ENCODE results near the gene FSIP2.
A peak's percentile ranks its signal among the peaks of the same experiment; 100 is the strongest.
"Not testable (repeated sequence)": the region's sequence is repeated elsewhere in the genome, so short reads cannot be mapped to it uniquely, and the experiment has no call there.

FSIP2 gene

DNA sequence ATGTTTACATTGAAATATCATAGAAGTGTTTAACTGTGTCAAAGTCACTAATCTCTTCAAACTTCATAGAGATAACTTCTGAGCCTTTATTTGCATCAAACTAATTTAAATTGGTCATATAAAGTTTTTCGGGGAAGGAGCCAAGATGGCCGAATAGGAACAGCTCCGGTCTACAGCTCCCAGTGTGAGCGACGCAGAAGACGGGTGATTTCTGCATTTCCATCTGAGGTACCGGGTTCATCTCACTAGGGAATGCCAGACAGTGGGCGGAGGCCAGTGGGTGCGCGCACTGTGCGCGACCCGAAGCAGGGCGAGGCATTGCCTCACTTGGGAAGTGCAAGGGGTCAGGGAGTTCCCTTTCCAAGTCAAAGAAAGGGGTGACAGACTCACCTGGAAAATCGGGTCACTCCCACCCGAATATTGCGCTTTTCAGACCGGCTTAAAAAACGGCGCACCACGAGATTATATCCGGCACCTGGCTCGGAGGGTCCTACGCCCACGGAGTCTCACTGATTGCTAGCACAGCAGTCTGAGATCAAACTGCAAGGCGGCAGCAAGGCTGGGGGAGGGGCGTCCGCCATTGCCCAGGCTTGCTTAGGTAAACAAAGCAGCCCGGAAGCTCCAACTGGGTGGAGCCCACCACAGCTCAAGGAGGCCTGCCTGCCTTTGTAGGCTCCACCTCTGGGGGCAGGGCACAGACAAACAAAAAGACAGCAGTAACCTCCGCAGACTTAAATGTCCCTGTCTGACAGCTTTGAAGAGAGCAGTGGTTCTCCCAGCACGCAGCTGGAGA, 126.1 kb downstream of the FSIP2 start:
- H3K4me1 ChIP-seq (ENCODE audit: control insufficient read depth, insufficient read depth, low read length); POLR2A ChIA-PET; H3K36me3 ChIP-seq (ENCODE audit: control insufficient read depth in 2 of 2, insufficient read depth in 1 of 2, low read length in 2 of 2); H3K9me3 ChIP-seq (ENCODE audit: control insufficient read depth, insufficient read depth, low read depth, low read length); H3K4me3 ChIP-seq (ENCODE audit: low read depth, low read length); H3K27ac ChIP-seq (ENCODE audit: extremely low read depth, low read depth, low read length): not testable (repeated sequence)
- CTCF ChIA-PET = interaction anchor here (0.6 kb wide), 1 partner anchor 23 kb away, joined by 3 read pairs; no protein-coding TSS in a partner anchor
- TF ChIP-seq, protein P1, sequence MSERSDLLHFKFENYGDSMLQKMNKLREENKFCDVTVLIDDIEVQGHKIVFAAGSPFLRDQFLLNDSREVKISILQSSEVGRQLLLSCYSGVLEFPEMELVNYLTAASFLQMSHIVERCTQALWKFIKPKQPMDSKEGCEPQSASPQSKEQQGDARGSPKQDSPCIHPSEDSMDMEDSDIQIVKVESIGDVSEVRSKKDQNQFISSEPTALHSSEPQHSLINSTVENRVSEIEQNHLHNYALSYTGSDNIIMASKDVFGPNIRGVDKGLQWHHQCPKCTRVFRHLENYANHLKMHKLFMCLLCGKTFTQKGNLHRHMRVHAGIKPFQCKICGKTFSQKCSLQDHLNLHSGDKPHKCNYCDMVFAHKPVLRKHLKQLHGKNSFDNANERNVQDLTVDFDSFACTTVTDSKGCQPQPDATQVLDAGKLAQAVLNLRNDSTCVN (tag by site-specific recombination; optimal IDR thresholded peaks at IDR 0.05) = peak; percentile 16

DNA sequence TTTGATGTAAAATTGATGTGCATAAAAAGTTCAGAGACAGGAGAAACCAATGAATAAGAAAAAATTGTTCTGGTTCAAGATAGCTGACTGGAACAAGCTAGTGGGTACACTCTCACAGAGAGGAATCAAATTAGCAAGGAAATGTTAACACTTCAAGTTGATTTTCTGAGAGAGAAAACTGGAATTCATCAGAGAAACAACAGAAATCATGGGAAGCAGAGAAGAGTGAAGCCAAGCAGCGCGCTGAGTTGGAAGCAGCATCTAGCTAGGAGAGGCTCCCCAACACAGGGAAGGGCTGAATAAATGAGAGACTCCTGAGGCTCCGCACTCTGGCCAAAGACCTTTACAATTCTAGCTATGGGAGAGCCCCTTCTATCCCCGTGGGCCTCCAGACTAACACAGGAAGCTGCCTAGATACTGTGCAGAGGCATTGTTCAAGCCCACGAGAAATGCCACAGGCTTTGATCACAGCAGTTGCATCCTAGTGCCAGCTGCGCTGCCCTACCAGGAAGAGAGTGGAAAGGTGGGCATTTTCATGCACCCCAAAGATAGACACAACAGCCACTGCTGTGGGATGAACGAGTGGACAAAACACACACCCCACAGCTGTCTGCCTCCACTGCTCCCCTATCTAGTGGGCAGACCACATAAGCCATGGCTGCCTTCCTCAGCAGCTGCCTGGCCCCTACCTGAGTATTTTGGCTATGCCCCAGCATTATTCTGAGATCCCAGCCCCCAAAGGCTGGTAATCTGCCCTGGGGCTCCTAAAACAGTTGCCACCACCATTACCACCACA, 136.7 kb downstream of the FSIP2 start:
- H3K4me1 ChIP-seq (ENCODE audit: control insufficient read depth, insufficient read depth, low read length) = no peaks in the 10 kb centered on the region
- TF ChIP-seq ZNF529 (tag by site-specific recombination; IDR thresholded peaks at IDR 0.05; ENCODE audit: insufficient replicate concordance) (no peak), TRIM28 (IDR thresholded peaks at IDR 0.05; ENCODE audit: borderline replicate concordance, low read length) (no peak), ZEB2 (tag by site-specific recombination; IDR thresholded peaks at IDR 0.05) (no peak), ZNF530 (tag by site-specific recombination; IDR thresholded peaks at IDR 0.05; ENCODE audit: low read depth) (no peak), ZNF510 (tag by site-specific recombination; IDR thresholded peaks at IDR 0.05; ENCODE audit: insufficient replicate concordance) (no peak), ZSCAN23 (tag by site-specific recombination; IDR thresholded peaks at IDR 0.05) (no peak), IKZF3 (tag by site-specific recombination; IDR thresholded peaks at IDR 0.05) (no peak), KLF7 (tag by site-specific recombination; IDR thresholded peaks at IDR 0.05; ENCODE audit: borderline replicate concordance) (no peak), ZNF654 (tag by site-specific recombination; IDR thresholded peaks at IDR 0.05; ENCODE audit: low read depth) (no peak), ZNF302 (tag by site-specific recombination; IDR thresholded peaks at IDR 0.05; ENCODE audit: low read depth) (no peak), SALL2 (tag by site-specific recombination; IDR thresholded peaks at IDR 0.05; ENCODE audit: borderline replicate concordance) (no peak), MYNN (tag by site-specific recombination; IDR thresholded peaks at IDR 0.05; ENCODE audit: borderline replicate concordance) (no peak), YY2 (tag by site-specific recombination; IDR thresholded peaks at IDR 0.05) (no peak), ZNF624 (tag by site-specific recombination; IDR thresholded peaks at IDR 0.05) (no peak), ZNF214 (tag by site-specific recombination; IDR thresholded peaks at IDR 0.05; ENCODE audit: borderline replicate concordance) (no peak), ZBTB20 (tag by site-specific recombination; IDR thresholded peaks at IDR 0.05) (no peak)
- TF ChIP-seq, protein P2, sequence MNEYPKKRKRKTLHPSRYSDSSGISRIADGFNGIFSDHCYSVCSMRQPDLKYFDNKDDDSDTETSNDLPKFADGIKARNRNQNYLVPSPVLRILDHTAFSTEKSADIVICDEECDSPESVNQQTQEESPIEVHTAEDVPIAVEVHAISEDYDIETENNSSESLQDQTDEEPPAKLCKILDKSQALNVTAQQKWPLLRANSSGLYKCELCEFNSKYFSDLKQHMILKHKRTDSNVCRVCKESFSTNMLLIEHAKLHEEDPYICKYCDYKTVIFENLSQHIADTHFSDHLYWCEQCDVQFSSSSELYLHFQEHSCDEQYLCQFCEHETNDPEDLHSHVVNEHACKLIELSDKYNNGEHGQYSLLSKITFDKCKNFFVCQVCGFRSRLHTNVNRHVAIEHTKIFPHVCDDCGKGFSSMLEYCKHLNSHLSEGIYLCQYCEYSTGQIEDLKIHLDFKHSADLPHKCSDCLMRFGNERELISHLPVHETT (tag by site-specific recombination; IDR thresholded peaks at IDR 0.05) = no peak
- TF ChIP-seq, protein P3, sequence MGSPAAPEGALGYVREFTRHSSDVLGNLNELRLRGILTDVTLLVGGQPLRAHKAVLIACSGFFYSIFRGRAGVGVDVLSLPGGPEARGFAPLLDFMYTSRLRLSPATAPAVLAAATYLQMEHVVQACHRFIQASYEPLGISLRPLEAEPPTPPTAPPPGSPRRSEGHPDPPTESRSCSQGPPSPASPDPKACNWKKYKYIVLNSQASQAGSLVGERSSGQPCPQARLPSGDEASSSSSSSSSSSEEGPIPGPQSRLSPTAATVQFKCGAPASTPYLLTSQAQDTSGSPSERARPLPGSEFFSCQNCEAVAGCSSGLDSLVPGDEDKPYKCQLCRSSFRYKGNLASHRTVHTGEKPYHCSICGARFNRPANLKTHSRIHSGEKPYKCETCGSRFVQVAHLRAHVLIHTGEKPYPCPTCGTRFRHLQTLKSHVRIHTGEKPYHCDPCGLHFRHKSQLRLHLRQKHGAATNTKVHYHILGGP (tag by site-specific recombination; IDR thresholded peaks at IDR 0.05) = no peak
- TF ChIP-seq, protein P4, sequence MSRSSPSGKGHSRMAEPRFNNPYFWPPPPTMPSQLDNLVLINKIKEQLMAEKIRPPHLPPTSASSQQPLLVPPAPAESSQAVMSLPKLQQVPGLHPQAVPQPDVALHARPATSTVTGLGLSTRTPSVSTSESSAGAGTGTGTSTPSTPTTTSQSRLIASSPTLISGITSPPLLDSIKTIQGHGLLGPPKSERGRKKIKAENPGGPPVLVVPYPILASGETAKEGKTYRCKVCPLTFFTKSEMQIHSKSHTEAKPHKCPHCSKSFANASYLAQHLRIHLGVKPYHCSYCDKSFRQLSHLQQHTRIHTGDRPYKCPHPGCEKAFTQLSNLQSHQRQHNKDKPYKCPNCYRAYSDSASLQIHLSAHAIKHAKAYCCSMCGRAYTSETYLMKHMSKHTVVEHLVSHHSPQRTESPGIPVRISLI (tag by site-specific recombination; IDR thresholded peaks at IDR 0.05) = no peak
- ChIA-PET POLR2A (no interaction called here), CTCF (no interaction called here)
- H3K9me3 ChIP-seq (ENCODE audit: control insufficient read depth, insufficient read depth, low read depth, low read length) = no peaks in the 10 kb centered on the region
- H3K36me3 ChIP-seq (ENCODE audit: control insufficient read depth in 2 of 2, insufficient read depth in 1 of 2, low read length in 2 of 2) = no peaks in the 10 kb centered on the region
- H3K4me3 ChIP-seq (ENCODE audit: low read depth, low read length) = no peak overlapping the region
- H3K27ac ChIP-seq (ENCODE audit: extremely low read depth, low read depth, low read length) = no peak overlapping the region

Data from HEK293 (cell line).